K562 (cell line): Measurements from ENCODE around the gene LRRC61. TPM values are rescaled to one million over a fixed set of nuclear protein-coding genes. Genes with fewer than 3 reads are reported as not detected.

Source experiments
- CEBPZ ChIP-seq: fragments of 150-350 bp; IDR thresholded peaks from 2 replicates; pipeline ENCODE4 v1.6.1; 2014; ENCODE audit warnings: low read depth, mild to moderate bottlenecking, low read length, borderline replicate concordance
- CREBBP ChIP-seq: IDR thresholded peaks from one replicate; pipeline ENCODE4 v1.6.1; 2012; ENCODE audit warnings: low read depth, mild to moderate bottlenecking, control low read depth, inconsistent platforms, low read length
- E4F1 ChIP-seq: fragments of 250-450 bp; sonication (Bioruptor Pico); IDR thresholded peaks from 2 replicates; pipeline ENCODE4 v1.5.0; 2021; ENCODE audit warnings: mild to moderate bottlenecking, borderline replicate concordance
- FIP1L1 ChIP-seq: fragments of 200-400 bp; formaldehyde crosslinking; IDR thresholded peaks from 2 replicates; pipeline ENCODE4 v1.6.1; 2018; ENCODE audit warnings: mild to moderate bottlenecking, low read depth, low read length; ENCODE audit not compliant: poor library complexity, severe bottlenecking
- FOXA3 ChIP-seq, 2 experiments: fragments of 450-650 bp in 1 of 2; sonication (generic) in 1 of 2; formaldehyde crosslinking; IDR thresholded peaks in 1 of 2; conservative IDR thresholded peaks in 1 of 2; 2 replicates each; pipeline versions ENCODE4 v1.4.0 to v1.8.0; 2020 to 2022; ENCODE audit warnings: mild to moderate bottlenecking in 2 of 2, missing genetic modification reagents in 1 of 2
- HBP1 ChIP-seq: fragments of 450-650 bp; formaldehyde crosslinking; IDR thresholded peaks from 2 replicates; pipeline ENCODE4 v1.4.0; 2022; ENCODE audit warnings: missing genetic modification characterization
- RHOXF2B ChIP-seq: fragments of 250-450 bp; sonication (Bioruptor Pico); conservative IDR thresholded peaks from 2 replicates; pipeline ENCODE4 v1.5.1; 2021
- STAT5A ChIP-seq: IDR thresholded peaks from 2 replicates; pipeline ENCODE4 v1.6.1; 2012; ENCODE audit warnings: low read length, inconsistent platforms, borderline replicate concordance
- STAT5B ChIP-seq: fragments of 250-450 bp; sonication (Bioruptor Pico); IDR thresholded peaks from 2 replicates; pipeline ENCODE4 v1.8.0; 2021; ENCODE audit warnings: mild to moderate bottlenecking, inconsistent platforms
- TAL1 ChIP-seq: fragments of 450-650 bp; IDR thresholded peaks from 2 replicates; pipeline ENCODE4 v1.6.1; 2016; ENCODE audit warnings: mild to moderate bottlenecking
- WHSC1 ChIP-seq: IDR thresholded peaks from one replicate; pipeline ENCODE4 v1.6.1; 2012; ENCODE audit warnings: low read length, control low read depth, inconsistent platforms
- ZNF121 ChIP-seq: sonication (generic); formaldehyde crosslinking; conservative IDR thresholded peaks from 2 replicates; pipeline ENCODE4 v1.8.0; 2022; ENCODE audit warnings: missing genetic modification reagents
- ZNF165 ChIP-seq: fragments of 250-450 bp; sonication (Bioruptor Pico); IDR thresholded peaks from 2 replicates; pipeline ENCODE4 v1.4.0; 2020; ENCODE audit warnings: borderline replicate concordance
- ZNF253 ChIP-seq: fragments of 250-450 bp; sonication (Bioruptor Pico); conservative IDR thresholded peaks from 2 replicates; pipeline ENCODE4 v1.6.1; 2021; ENCODE audit warnings: mild to moderate bottlenecking
- ZNF551 ChIP-seq: fragments of 250-450 bp; sonication (Bioruptor Pico); IDR thresholded peaks from 2 replicates; pipeline ENCODE4 v1.5.0; 2021; ENCODE audit warnings: mild to moderate bottlenecking, moderate library complexity
- ZNF77 ChIP-seq: fragments of 250-450 bp; sonication (Bioruptor Pico); IDR thresholded peaks from 2 replicates; pipeline ENCODE4 v1.5.0; 2020
- ZZZ3 ChIP-seq: fragments of 450-650 bp; IDR thresholded peaks from 2 replicates; pipeline ENCODE4 v1.6.1; 2016; ENCODE audit warnings: antibody characterized with exemption, mild to moderate bottlenecking, moderate library complexity
- polyA plus RNA-seq, 8 experiments: library from polyadenylated mRNA; depleted of rRNA in 4 of 8; stranded (reverse) in 5 of 8; unstranded in 3 of 8; fragments of >200 nt; fragmentation: Nextera tagmentation in 2 of 8; fragmentation: Illumina TruSeq in 1 of 8; extraction: Ambion mirVana in 2 of 8; extraction: Trizol in 1 of 8; gene quantifications; 2 replicates each; pipeline versions ENCODE4 v1.2.1 to v1.2.3, GENCODE V29; 2011 to 2014; ENCODE audit warnings: inconsistent platforms in 1 of 8, missing spikeins in 1 of 8
- total RNA-seq, 7 experiments: library from RNA; depleted of rRNA in 6 of 7; stranded (reverse); fragments of >200 nt in 6 of 7; fragmentation: Illumina TruSeq in 2 of 7; extraction: Trizol in 2 of 7; gene quantifications; 2 replicates each; pipeline versions ENCODE4 v1.2.1 to v1.2.3, GENCODE V29; 2011 to 2021; ENCODE audit warnings: low replicate concordance in 1 of 7

The LRRC61 gene
- total and polyA plus RNA-seq, 9 of the 15 experiments (the other 6 are each of a cell fraction or from before 2014, with no cell fraction given): 1.3 to 55.2 (median 35.2) TPM

- TF ChIP-seq E4F1 (CRISPR knock-in tag) (peak; percentile 3; the same call in 1 of the 2 replicates), STAT5B (no peak), CREBBP (no peak), WHSC1 (no peak), TAL1 (no peak), FIP1L1 (no peak), ZNF165 (peak; percentile 94), ZNF551 (CRISPR knock-in tag) (no peak), ZNF253 (CRISPR knock-in tag) (0 out of 2 replicates have a peak, but pooled peaks have one; percentile 50), RHOXF2B (no peak), ZNF121 (CRISPR knock-in tag) (no peak), ZNF77 (CRISPR knock-in tag) (no peak), FOXA3 (CRISPR knock-in tag; conservative IDR thresholded peaks at IDR 0.05 in 1 of 2, IDR thresholded peaks at IDR 0.05 in 1 of 2) (no peak), CEBPZ (no peak), STAT5A (peak; percentile 99), HBP1 (CRISPR knock-in tag) (no peak), ZZZ3 (no peak)
These were observed 882 bp upstream of the LRRC61 start (continued) for GRCh38 chr7:150322114-150322832.
